ENCODE results near the gene RNASEH2A. TPM values are rescaled to one million over a fixed set of nuclear protein-coding genes. Genes with fewer than 3 reads are reported as not detected.
A peak's percentile ranks its signal among the peaks of the same experiment; 100 is the strongest.

Gene RNASEH2A
- total RNA-seq, 3 donors from 2014 or later (not counting 1 experiment from before 2014, with no cell fraction given) = 6.6 to 8.7 (median 7.4) TPM

DNA sequence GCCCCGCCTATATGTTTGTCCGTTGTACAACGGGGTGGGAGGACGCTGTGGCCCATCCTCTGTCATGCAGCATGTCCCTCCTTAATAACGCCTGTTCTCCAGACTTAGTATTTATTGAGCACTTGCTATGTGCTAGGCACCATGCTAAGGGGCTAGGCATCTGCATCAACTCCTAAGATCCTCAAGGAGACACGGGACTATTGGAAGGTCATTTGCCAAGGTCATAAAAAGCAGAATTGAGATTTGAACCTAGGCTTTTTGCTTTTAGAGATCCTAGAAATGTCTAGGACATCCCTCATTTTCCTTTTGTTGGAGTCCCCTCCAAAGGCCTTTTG, 30.1 kb downstream of the RNASEH2A start:
- peaks cover 58 to 62% of the 10 kb centered on the region in 2 donors for H3K27me3 Mint-ChIP-seq (ENCODE audit: low read depth in 2 of 2)
- intact Hi-C loops (cut with micrococcal nuclease) = no loop called here
- H3K4me1 Mint-ChIP-seq = peaks cover 33 to 56% of the 10 kb centered on the region in 2 donors
- Histone ChIP-seq H3K36me3 (ENCODE audit: control insufficient read depth, insufficient read depth, low read length) (no peaks in the 10 kb centered on the region), H3K27ac (ENCODE audit: low read length) (no peak overlapping the region), H3K27me3 (ENCODE audit: control insufficient read depth, insufficient read depth, low read length) (peaks cover 85% of the 10 kb centered on the region), H3K4me3 (ENCODE audit: low read length) (no peak overlapping the region), H3K4me1 (ENCODE audit: control insufficient read depth, insufficient read depth, low read length) (peaks cover 54% of the 10 kb centered on the region), H3K9me3 (ENCODE audit: control insufficient read depth, insufficient read depth, low read length) (peaks cover 12% of the 10 kb centered on the region)
- DNase-seq (no peak), ATAC-seq (no peak)
- no peak overlapping the region for H3K27ac Mint-ChIP-seq
- TF ChIP-seq, protein P1, sequence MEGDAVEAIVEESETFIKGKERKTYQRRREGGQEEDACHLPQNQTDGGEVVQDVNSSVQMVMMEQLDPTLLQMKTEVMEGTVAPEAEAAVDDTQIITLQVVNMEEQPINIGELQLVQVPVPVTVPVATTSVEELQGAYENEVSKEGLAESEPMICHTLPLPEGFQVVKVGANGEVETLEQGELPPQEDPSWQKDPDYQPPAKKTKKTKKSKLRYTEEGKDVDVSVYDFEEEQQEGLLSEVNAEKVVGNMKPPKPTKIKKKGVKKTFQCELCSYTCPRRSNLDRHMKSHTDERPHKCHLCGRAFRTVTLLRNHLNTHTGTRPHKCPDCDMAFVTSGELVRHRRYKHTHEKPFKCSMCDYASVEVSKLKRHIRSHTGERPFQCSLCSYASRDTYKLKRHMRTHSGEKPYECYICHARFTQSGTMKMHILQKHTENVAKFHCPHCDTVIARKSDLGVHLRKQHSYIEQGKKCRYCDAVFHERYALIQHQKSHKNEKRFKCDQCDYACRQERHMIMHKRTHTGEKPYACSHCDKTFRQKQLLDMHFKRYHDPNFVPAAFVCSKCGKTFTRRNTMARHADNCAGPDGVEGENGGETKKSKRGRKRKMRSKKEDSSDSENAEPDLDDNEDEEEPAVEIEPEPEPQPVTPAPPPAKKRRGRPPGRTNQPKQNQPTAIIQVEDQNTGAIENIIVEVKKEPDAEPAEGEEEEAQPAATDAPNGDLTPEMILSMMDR (IDR thresholded peaks at IDR 0.05) = no peak
- H3K4me3 Mint-ChIP-seq = peak overlapping the region; percentile 41
- H3K36me3 Mint-ChIP-seq = no peaks in the 10 kb centered on the region
- WGBS (ENCODE audit: insufficient coverage) = 15% methylated on average over 6 of the region's 6 CpGs
- H3K9me3 Mint-ChIP-seq = peaks cover 0 to 2% of the 10 kb centered on the region in 2 donors

DNA sequence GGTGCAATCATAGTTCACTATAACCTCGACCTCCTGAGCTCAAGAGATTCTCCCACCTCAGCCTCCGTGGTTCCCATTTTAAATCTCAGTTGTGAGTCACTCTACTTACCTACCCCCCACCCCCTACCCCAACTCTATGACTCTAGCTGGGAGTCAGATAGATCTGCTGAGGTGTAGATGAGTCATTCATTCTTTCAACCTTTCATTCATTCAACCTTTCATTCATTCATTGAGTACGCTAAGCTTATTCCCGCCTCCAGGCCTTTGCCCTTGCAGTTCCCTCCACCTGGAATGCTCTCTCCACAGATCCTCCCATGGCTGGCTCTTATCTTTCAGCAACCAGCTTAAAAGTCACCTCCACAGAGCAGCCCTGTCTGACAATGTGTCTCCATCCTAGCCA, 30.8 kb downstream of the RNASEH2A start:
- Histone ChIP-seq H3K27me3 (ENCODE audit: control insufficient read depth, insufficient read depth, low read length) (peaks cover 79% of the 10 kb centered on the region), H3K4me3 (ENCODE audit: low read length) (no peak overlapping the region), H3K9me3 (ENCODE audit: control insufficient read depth, insufficient read depth, low read length) (peaks cover 12% of the 10 kb centered on the region), H3K36me3 (ENCODE audit: control insufficient read depth, insufficient read depth, low read length) (no peaks in the 10 kb centered on the region), H3K27ac (ENCODE audit: low read length) (no peak overlapping the region), H3K4me1 (ENCODE audit: control insufficient read depth, insufficient read depth, low read length) (peaks cover 52% of the 10 kb centered on the region)
- Mint-ChIP-seq H3K27ac (no peak overlapping the region), H3K9me3 (peaks cover 0 to 2% of the 10 kb centered on the region in 2 donors), H3K4me1 (peaks cover 25 to 53% of the 10 kb centered on the region in 2 donors), H3K36me3 (no peaks in the 10 kb centered on the region), H3K4me3 (no peak overlapping the region), H3K27me3 (ENCODE audit: low read depth in 2 of 2) (peaks cover 55 to 61% of the 10 kb centered on the region in 2 donors)
- TF ChIP-seq, protein P1 (IDR thresholded peaks at IDR 0.05) = no peak
- no peak for ATAC-seq
- intact Hi-C loops (cut with micrococcal nuclease) = no loop called here
- no peak for DNase-seq
- 76% methylated on average over 4 of the region's 4 CpGs for WGBS (ENCODE audit: insufficient coverage)

DNA sequence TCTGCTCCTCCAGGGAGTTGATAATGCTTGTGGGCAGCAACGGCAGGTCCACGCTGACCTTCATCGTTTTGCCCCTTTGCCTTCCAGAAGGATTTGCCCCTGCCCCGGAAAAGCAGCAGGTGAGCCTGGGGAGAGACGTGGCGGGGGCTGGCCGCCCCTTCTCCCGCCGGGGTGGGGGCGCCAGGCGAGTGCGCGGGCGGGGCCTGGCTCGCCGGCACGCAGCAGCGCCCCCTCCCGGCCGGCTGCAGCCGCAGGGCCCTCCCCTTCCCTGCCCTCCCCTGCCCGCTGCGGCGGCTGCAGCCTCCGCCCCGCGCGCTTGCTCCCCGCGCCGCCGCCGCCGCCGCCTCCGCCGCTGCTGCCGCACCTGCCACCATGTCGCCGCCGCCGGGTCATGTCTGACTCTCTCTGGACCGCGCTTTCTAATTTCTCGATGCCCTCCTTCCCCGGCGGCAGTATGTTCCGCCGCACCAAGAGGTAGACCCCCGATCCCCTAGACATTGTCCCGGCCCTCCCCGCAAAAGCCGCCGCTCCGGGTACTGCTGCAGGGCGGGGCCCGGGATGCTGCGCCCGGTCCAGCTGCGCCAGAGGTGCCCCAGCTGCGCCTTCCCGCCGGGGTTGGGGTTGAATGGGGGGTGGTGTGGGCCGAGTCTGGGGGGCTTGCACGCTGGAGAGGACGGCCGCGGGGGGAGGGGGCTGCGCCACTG, 31.9 kb downstream of the RNASEH2A start, which contains the start of gene MAST1:
MAST1 (plus strand) TSS at position 334 of the 704 bp plus-strand sequence; CDS start at position 392, 58 bp downstream.
- H3K9me3 Mint-ChIP-seq = no peaks in the 10 kb centered on the region
- no peaks in the 10 kb centered on the region for H3K36me3 Mint-ChIP-seq
- peak within 1 kb of the TSS; percentile 43 for H3K4me3 Mint-ChIP-seq
- peaks cover 20 to 43% of the 10 kb centered on the region in 2 donors for H3K4me1 Mint-ChIP-seq
- TF ChIP-seq, protein P1 (IDR thresholded peaks at IDR 0.05) = peak; percentile 47
- H3K27ac Mint-ChIP-seq = no peak within 1 kb of the TSS
- no peak within 1 kb of the TSS for H3K27ac ChIP-seq (ENCODE audit: low read length)
- peaks cover 41% of the 10 kb centered on the region for H3K4me1 ChIP-seq (ENCODE audit: control insufficient read depth, insufficient read depth, low read length)
- DNase-seq (peak; percentile 60 to 79), ATAC-seq (peak; percentile 70 to 81 (median 79))
- H3K36me3 ChIP-seq (ENCODE audit: control insufficient read depth, insufficient read depth, low read length) = no peaks in the 10 kb centered on the region
- peaks cover 49 to 60% of the 10 kb centered on the region in 2 donors for H3K27me3 Mint-ChIP-seq (ENCODE audit: low read depth in 2 of 2)
- peaks cover 12% of the 10 kb centered on the region for H3K9me3 ChIP-seq (ENCODE audit: control insufficient read depth, insufficient read depth, low read length)
- H3K4me3 ChIP-seq (ENCODE audit: low read length) = no peak within 1 kb of the TSS
- under 1% methylated on average over 69 of the region's 69 CpGs for WGBS (ENCODE audit: insufficient coverage)
- intact Hi-C loops (cut with micrococcal nuclease) = no loop called here
- H3K27me3 ChIP-seq (ENCODE audit: control insufficient read depth, insufficient read depth, low read length) = peaks cover 73% of the 10 kb centered on the region

Data from natural killer cell (primary cell).